ENCODE measurements around the gene ZNF443. TPM values are rescaled to one million over a fixed set of nuclear protein-coding genes. Genes with fewer than 3 reads are reported as not detected.
A peak's percentile ranks its signal among the peaks of the same experiment; 100 is the strongest.
"Not testable (repeated sequence)": the region's sequence is repeated elsewhere in the genome, so short reads cannot be mapped to it uniquely, and the experiment has no call there.

The ZNF443 gene
- total RNA-seq (2014; rRNA removed; shearing (Covaris generic)), result 0.71 TPM in 1 of 2 replicates, not detected in the other

- no peaks in the 10 kb centered on the region for H3K27me3 ChIP-seq (replicated peaks)
- H3K4me1 ChIP-seq (replicated peaks), result no peaks in the 10 kb centered on the region
- H3K36me3 ChIP-seq, result no peaks in the 10 kb centered on the region
- peak; percentile 90 to 91 for DNase-seq (ENCODE audit: low read depth in 1 of 2, low spot score in 2 of 2)
- peak within 1 kb of the TSS; percentile 57 for H3K4me3 ChIP-seq
- H3K9me3 ChIP-seq (replicated peaks), result no peaks in the 10 kb centered on the region; the same call in 1 of the 2 replicates
- H3K27ac ChIP-seq, result no peak within 1 kb of the TSS
These were observed at the start of gene ZNF443 for GRCh38 chr19:12440541-12441316. TSS of gene ZNF443 (minus strand) at chr19:12441021. CDS start at chr19:12440914, 107 bp downstream.

- H3K27me3 ChIP-seq (replicated peaks); H3K27ac ChIP-seq; H3K4me3 ChIP-seq; H3K9me3 ChIP-seq (replicated peaks); DNase-seq (ENCODE audit: low read depth in 1 of 2, low spot score in 2 of 2); H3K36me3 ChIP-seq; H3K4me1 ChIP-seq (replicated peaks): not testable (repeated sequence)
These were observed 45.5 kb upstream of the ZNF443 start for GRCh38 chr19:12486265-12486783.

GRCh38 chr19:12485571-12485970, 44.8 kb upstream of the ZNF443 start:
- no peak for DNase-seq (ENCODE audit: low read depth in 1 of 2, low spot score in 2 of 2)
- peaks cover 6% of the 10 kb centered on the region; the same call in 1 of the 2 replicates for H3K9me3 ChIP-seq (replicated peaks)
- H3K4me3 ChIP-seq, result no peak overlapping the region
- H3K27ac ChIP-seq, result no peak overlapping the region
- no peaks in the 10 kb centered on the region for H3K27me3 ChIP-seq (replicated peaks)
- H3K36me3 ChIP-seq, result peaks cover 5% of the 10 kb centered on the region
- H3K4me1 ChIP-seq (replicated peaks), result no peaks in the 10 kb centered on the region; the same call in none of the 2 replicates

GRCh38 chr19:12485052-12485416, 44.2 kb upstream of the ZNF443 start:
- no peaks in the 10 kb centered on the region; the same call in none of the 2 replicates for H3K4me1 ChIP-seq (replicated peaks)
- no peak for DNase-seq (ENCODE audit: low read depth in 1 of 2, low spot score in 2 of 2)
- peaks cover 6% of the 10 kb centered on the region; the same call in 1 of the 2 replicates for H3K9me3 ChIP-seq (replicated peaks)
- H3K4me3 ChIP-seq, result peak overlapping the region; percentile 69
- H3K36me3 ChIP-seq, result peaks cover 5% of the 10 kb centered on the region
- no peak overlapping the region for H3K27ac ChIP-seq
- no peaks in the 10 kb centered on the region for H3K27me3 ChIP-seq (replicated peaks)

GRCh38 chr19:12484371-12485051, 43.7 kb upstream of the ZNF443 start, which contains the start of gene ZNF709:
TSS of gene ZNF709 (minus strand) at chr19:12484816. CDS start at chr19:12484657, 159 bp downstream.
- no peaks in the 10 kb centered on the region for H3K27me3 ChIP-seq (replicated peaks)
- H3K9me3 ChIP-seq (replicated peaks), result peaks cover 6% of the 10 kb centered on the region; the same call in 1 of the 2 replicates
- H3K4me3 ChIP-seq, result peak within 1 kb of the TSS; percentile 69
- H3K27ac ChIP-seq, result 0 out of 2 replicates have a peak within 1 kb of the TSS, but pooled peaks have one; percentile 9
- peaks cover 5% of the 10 kb centered on the region for H3K36me3 ChIP-seq
- H3K4me1 ChIP-seq (replicated peaks), result no peaks in the 10 kb centered on the region; the same call in none of the 2 replicates
- peak; percentile 71 for DNase-seq (ENCODE audit: low read depth in 1 of 2, low spot score in 2 of 2)

GRCh38 chr19:12484011-12484370, 43.2 kb upstream of the ZNF443 start:
- DNase-seq (ENCODE audit: low read depth in 1 of 2, low spot score in 2 of 2), result no peak
- Histone ChIP-seq H3K4me3 (peak overlapping the region; percentile 69), H3K27ac (no peak overlapping the region), H3K27me3 (replicated peaks) (no peaks in the 10 kb centered on the region), H3K4me1 (replicated peaks) (no peaks in the 10 kb centered on the region; the same call in none of the 2 replicates), H3K36me3 (peaks cover 5% of the 10 kb centered on the region), H3K9me3 (replicated peaks) (peaks cover 6% of the 10 kb centered on the region; the same call in 1 of the 2 replicates)

GRCh38 chr19:12482509-12482886, 41.7 kb upstream of the ZNF443 start:
- DNase-seq (ENCODE audit: low read depth in 1 of 2, low spot score in 2 of 2), result no peak
- no peaks in the 10 kb centered on the region; the same call in none of the 2 replicates for H3K4me1 ChIP-seq (replicated peaks)
- no peak overlapping the region for H3K4me3 ChIP-seq
- peaks cover 5% of the 10 kb centered on the region for H3K36me3 ChIP-seq
- H3K27me3 ChIP-seq (replicated peaks), result no peaks in the 10 kb centered on the region
- H3K27ac ChIP-seq, result no peak overlapping the region
- peaks cover 6% of the 10 kb centered on the region for H3K9me3 ChIP-seq (replicated peaks)

GRCh38 chr19:12481781-12482508, 41.1 kb upstream of the ZNF443 start:
- H3K9me3 ChIP-seq (replicated peaks), result peaks cover 6% of the 10 kb centered on the region
- no peak for DNase-seq (ENCODE audit: low read depth in 1 of 2, low spot score in 2 of 2)
- peaks cover 5% of the 10 kb centered on the region for H3K36me3 ChIP-seq
- H3K4me3 ChIP-seq, result no peak overlapping the region
- no peaks in the 10 kb centered on the region for H3K27me3 ChIP-seq (replicated peaks)
- H3K4me1 ChIP-seq (replicated peaks), result no peaks in the 10 kb centered on the region; the same call in none of the 2 replicates
- no peak overlapping the region for H3K27ac ChIP-seq

- no peaks in the 10 kb centered on the region for H3K4me1 ChIP-seq (replicated peaks)
- H3K4me3 ChIP-seq, result no peak overlapping the region
- H3K9me3 ChIP-seq (replicated peaks), result no peaks in the 10 kb centered on the region; the same call in none of the 2 replicates
- H3K27ac ChIP-seq, result no peak overlapping the region
- no peaks in the 10 kb centered on the region for H3K27me3 ChIP-seq (replicated peaks)
- DNase-seq (ENCODE audit: low read depth in 1 of 2, low spot score in 2 of 2), result no peak
- no peaks in the 10 kb centered on the region for H3K36me3 ChIP-seq
These were observed 37.6 kb upstream of the ZNF443 start for GRCh38 chr19:12478234-12478941.

- peaks cover 28% of the 10 kb centered on the region for H3K9me3 ChIP-seq (replicated peaks)
- not testable (repeated sequence) for DNase-seq (ENCODE audit: low read depth in 1 of 2, low spot score in 2 of 2)
These were observed 26.8 kb upstream of the ZNF443 start for GRCh38 chr19:12467651-12468050.

GRCh38 chr19:12465211-12465610, 24.4 kb upstream of the ZNF443 start:
- Histone ChIP-seq H3K4me3 (no peak overlapping the region), H3K36me3 (peaks cover 7% of the 10 kb centered on the region; the same call in 1 of the 2 replicates), H3K27me3 (replicated peaks) (no peaks in the 10 kb centered on the region), H3K27ac (no peak overlapping the region), H3K4me1 (replicated peaks) (no peaks in the 10 kb centered on the region), H3K9me3 (replicated peaks) (peaks cover 28% of the 10 kb centered on the region)
- no peak for DNase-seq (ENCODE audit: low read depth in 1 of 2, low spot score in 2 of 2)

More at GRCh38 chr19:12467651-12468050, 26.8 kb upstream of the ZNF443 start:
- not testable (repeated sequence) for H3K27ac ChIP-seq; H3K4me1 ChIP-seq (replicated peaks); H3K36me3 ChIP-seq; H3K27me3 ChIP-seq (replicated peaks); H3K4me3 ChIP-seq

- H3K4me3 ChIP-seq, result no peak overlapping the region
- no peaks in the 10 kb centered on the region for H3K4me1 ChIP-seq (replicated peaks)
- DNase-seq (ENCODE audit: low read depth in 1 of 2, low spot score in 2 of 2), result no peak
- peaks cover 7% of the 10 kb centered on the region; the same call in 1 of the 2 replicates for H3K36me3 ChIP-seq
- no peaks in the 10 kb centered on the region for H3K27me3 ChIP-seq (replicated peaks)
- peaks cover 28% of the 10 kb centered on the region for H3K9me3 ChIP-seq (replicated peaks)
- no peak overlapping the region for H3K27ac ChIP-seq
These were observed 23.9 kb upstream of the ZNF443 start for GRCh38 chr19:12464769-12465168.

- H3K9me3 ChIP-seq (replicated peaks), result peaks cover 30% of the 10 kb centered on the region
- not testable (repeated sequence) for H3K4me1 ChIP-seq (replicated peaks); DNase-seq (ENCODE audit: low read depth in 1 of 2, low spot score in 2 of 2); H3K27ac ChIP-seq; H3K36me3 ChIP-seq; H3K4me3 ChIP-seq; H3K27me3 ChIP-seq (replicated peaks)
These were observed 23.3 kb upstream of the ZNF443 start for GRCh38 chr19:12464139-12464538.
